HG03439 (cell line): ENCODE measurements around the gene P2RY8.
"Not testable (repeated sequence)": the region's sequence is repeated elsewhere in the genome, so short reads cannot be mapped to it uniquely, and the experiment has no call there.

ENCODE experiments used
- ATAC-seq: cut with Tn5 transposase; IDR thresholded peaks from one replicate; pipeline ENCODE4 v1.9.1; 2021; ENCODE audit warnings: mild to moderate bottlenecking, moderate library complexity; ENCODE audit not compliant: unreplicated experiment

Gene P2RY8

GRCh38 chrX:1537031-1537715 is at the start of gene P2RY8:
P2RY8 (minus strand) TSS chrX:1537185; CDS start chrX:1466558, 70,627 bp downstream.
- peak; percentile 60 for ATAC-seq

GRCh38 chrX:1584237-1585011 is 47.4 kb upstream of the P2RY8 start:
- ATAC-seq: no peak

GRCh38 chrX:1582686-1583437 is 45.9 kb upstream of the P2RY8 start:
- ATAC-seq: peak; percentile 76

GRCh38 chrX:1581132-1581531 is 44.1 kb upstream of the P2RY8 start:
- ATAC-seq: peak; percentile 43

- no peak for ATAC-seq
These were observed 41.7 kb upstream of the P2RY8 start for GRCh38 chrX:1578511-1579173.

- no peak for ATAC-seq
These were observed 40.9 kb upstream of the P2RY8 start for GRCh38 chrX:1577845-1578244.

- ATAC-seq: no peak
These were observed 39.4 kb upstream of the P2RY8 start for GRCh38 chrX:1576201-1576992.

- ATAC-seq: not testable (repeated sequence)
These were observed 37.2 kb upstream of the P2RY8 start for GRCh38 chrX:1574181-1574580.

GRCh38 chrX:1564750-1565683 is 28.0 kb upstream of the P2RY8 start:
- peak; percentile 54 for ATAC-seq

GRCh38 chrX:1564077-1564476 is 27.1 kb upstream of the P2RY8 start:
- ATAC-seq: not testable (repeated sequence)

- no peak for ATAC-seq
These were observed 24.2 kb upstream of the P2RY8 start for GRCh38 chrX:1561164-1561563.

- no peak for ATAC-seq
These were observed 21.9 kb upstream of the P2RY8 start for GRCh38 chrX:1558761-1559468.

GRCh38 chrX:1557442-1557841 is 20.5 kb upstream of the P2RY8 start:
- not testable (repeated sequence) for ATAC-seq

- no peak for ATAC-seq
These were observed 18.4 kb upstream of the P2RY8 start for GRCh38 chrX:1555370-1555769.

- ATAC-seq: no peak
These were observed 17.7 kb upstream of the P2RY8 start for GRCh38 chrX:1554469-1555210.

- ATAC-seq: no peak
These were observed 15.1 kb upstream of the P2RY8 start for GRCh38 chrX:1551959-1552546.

GRCh38 chrX:1546691-1547251 is 9.8 kb upstream of the P2RY8 start:
- ATAC-seq: no peak
